ENCODE data around the gene RNF112. TPM values are rescaled to one million over a fixed set of nuclear protein-coding genes. Genes with fewer than 3 reads are reported as not detected.
A peak's percentile ranks its signal among the peaks of the same experiment; 100 is the strongest.

The RNF112 gene
- total and polyA plus RNA-seq, 2 of the 13 experiments (the other 11 are each of a cell fraction or from before 2014, with no cell fraction given), result 0.05 TPM; not detected in 1

DNA sequence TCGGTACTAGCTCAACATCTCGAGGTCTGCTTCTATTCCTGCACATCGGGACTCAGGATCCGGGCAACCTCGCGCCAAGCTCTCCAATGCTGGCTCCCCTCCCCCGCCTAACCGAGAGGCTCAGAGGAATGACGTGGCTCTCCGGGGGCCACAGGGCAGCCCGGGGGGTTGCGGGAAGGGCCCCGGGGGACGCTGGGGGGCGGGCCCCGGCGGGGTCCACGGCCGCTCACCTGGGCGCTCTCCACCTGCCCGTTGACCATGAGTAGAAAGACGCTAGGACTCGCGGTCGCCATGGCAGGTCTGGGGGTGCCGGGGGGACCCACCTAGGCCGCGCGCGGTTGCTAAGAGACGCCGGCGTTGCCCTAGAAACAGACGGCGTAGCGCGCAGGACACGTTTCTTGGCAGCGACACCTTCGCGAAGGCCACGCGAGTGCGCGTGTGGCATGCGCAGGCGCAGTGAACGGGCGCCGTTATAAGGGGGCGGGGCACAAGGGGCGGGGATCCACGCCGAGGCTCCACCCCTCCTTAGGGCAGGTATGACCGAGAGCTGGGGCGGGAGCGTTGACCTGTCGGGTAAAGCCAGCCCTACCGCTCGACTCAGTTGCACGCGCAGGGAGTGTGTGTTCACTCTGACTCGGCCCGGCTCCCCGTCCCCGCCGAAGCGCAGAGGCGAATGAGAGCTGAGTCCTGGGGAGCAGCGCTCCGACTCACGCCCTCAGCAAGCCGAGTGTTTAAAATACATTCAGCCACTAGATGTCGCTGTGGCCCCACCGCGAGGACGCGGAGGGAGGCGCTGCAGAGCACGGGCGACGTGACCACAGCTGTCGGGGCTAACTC lies 48.5 kb upstream of the RNF112 start, which contains the start of gene B9D1 (continued):
- no peak for TF ChIP-seq ZNF781 (CRISPR knock-in tag; IDR thresholded peaks at IDR 0.05; ENCODE audit: borderline replicate concordance, not compliant biosample characterization)
- TF ChIP-seq RBM39 (IDR thresholded peaks at IDR 0.05; ENCODE audit: low read depth, low read length, poor library complexity, severe bottlenecking), result no peak
- TF ChIP-seq, protein P1, sequence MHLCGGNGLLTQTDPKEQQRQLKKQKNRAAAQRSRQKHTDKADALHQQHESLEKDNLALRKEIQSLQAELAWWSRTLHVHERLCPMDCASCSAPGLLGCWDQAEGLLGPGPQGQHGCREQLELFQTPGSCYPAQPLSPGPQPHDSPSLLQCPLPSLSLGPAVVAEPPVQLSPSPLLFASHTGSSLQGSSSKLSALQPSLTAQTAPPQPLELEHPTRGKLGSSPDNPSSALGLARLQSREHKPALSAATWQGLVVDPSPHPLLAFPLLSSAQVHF (CRISPR knock-in tag; IDR thresholded peaks at IDR 0.05), result no peak
- peak; percentile 58 for TF ChIP-seq ZNF556 (CRISPR knock-in tag; IDR thresholded peaks at IDR 0.05; ENCODE audit: borderline replicate concordance)
- TF ChIP-seq ZBTB20 (CRISPR knock-in tag; IDR thresholded peaks at IDR 0.05; ENCODE audit: borderline replicate concordance, low read depth), result no peak
- TF ChIP-seq HHEX (CRISPR knock-in tag; IDR thresholded peaks at IDR 0.05), result no peak
- TF ChIP-seq, protein P2, sequence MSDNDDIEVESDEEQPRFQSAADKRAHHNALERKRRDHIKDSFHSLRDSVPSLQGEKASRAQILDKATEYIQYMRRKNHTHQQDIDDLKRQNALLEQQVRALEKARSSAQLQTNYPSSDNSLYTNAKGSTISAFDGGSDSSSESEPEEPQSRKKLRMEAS (IDR thresholded peaks at IDR 0.05), result peak; percentile 93
- TF ChIP-seq RARA (CRISPR knock-in tag; IDR thresholded peaks at IDR 0.05), result 0 out of 2 replicates have a peak, but pooled peaks have one; percentile 11
- TF ChIP-seq, protein P3, sequence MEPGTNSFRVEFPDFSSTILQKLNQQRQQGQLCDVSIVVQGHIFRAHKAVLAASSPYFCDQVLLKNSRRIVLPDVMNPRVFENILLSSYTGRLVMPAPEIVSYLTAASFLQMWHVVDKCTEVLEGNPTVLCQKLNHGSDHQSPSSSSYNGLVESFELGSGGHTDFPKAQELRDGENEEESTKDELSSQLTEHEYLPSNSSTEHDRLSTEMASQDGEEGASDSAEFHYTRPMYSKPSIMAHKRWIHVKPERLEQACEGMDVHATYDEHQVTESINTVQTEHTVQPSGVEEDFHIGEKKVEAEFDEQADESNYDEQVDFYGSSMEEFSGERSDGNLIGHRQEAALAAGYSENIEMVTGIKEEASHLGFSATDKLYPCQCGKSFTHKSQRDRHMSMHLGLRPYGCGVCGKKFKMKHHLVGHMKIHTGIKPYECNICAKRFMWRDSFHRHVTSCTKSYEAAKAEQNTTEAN (CRISPR knock-in tag; conservative IDR thresholded peaks at IDR 0.05), result 0 out of 2 replicates have a peak, but pooled peaks have one; percentile 62
- 0 out of 2 replicates have a peak, but pooled peaks have one; percentile 43 for TF ChIP-seq ZBTB42 (CRISPR knock-in tag; IDR thresholded peaks at IDR 0.05)
- TF ChIP-seq, protein P4, sequence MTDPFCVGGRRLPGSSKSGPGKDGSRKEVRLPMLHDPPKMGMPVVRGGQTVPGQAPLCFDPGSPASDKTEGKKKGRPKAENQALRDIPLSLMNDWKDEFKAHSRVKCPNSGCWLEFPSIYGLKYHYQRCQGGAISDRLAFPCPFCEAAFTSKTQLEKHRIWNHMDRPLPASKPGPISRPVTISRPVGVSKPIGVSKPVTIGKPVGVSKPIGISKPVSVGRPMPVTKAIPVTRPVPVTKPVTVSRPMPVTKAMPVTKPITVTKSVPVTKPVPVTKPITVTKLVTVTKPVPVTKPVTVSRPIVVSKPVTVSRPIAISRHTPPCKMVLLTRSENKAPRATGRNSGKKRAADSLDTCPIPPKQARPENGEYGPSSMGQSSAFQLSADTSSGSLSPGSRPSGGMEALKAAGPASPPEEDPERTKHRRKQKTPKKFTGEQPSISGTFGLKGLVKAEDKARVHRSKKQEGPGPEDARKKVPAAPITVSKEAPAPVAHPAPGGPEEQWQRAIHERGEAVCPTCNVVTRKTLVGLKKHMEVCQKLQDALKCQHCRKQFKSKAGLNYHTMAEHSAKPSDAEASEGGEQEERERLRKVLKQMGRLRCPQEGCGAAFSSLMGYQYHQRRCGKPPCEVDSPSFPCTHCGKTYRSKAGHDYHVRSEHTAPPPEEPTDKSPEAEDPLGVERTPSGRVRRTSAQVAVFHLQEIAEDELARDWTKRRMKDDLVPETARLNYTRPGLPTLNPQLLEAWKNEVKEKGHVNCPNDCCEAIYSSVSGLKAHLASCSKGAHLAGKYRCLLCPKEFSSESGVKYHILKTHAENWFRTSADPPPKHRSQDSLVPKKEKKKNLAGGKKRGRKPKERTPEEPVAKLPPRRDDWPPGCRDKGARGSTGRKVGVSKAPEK (CRISPR knock-in tag; IDR thresholded peaks at IDR 0.05; ENCODE audit: borderline replicate concordance), result no peak
- TF ChIP-seq, protein P5, sequence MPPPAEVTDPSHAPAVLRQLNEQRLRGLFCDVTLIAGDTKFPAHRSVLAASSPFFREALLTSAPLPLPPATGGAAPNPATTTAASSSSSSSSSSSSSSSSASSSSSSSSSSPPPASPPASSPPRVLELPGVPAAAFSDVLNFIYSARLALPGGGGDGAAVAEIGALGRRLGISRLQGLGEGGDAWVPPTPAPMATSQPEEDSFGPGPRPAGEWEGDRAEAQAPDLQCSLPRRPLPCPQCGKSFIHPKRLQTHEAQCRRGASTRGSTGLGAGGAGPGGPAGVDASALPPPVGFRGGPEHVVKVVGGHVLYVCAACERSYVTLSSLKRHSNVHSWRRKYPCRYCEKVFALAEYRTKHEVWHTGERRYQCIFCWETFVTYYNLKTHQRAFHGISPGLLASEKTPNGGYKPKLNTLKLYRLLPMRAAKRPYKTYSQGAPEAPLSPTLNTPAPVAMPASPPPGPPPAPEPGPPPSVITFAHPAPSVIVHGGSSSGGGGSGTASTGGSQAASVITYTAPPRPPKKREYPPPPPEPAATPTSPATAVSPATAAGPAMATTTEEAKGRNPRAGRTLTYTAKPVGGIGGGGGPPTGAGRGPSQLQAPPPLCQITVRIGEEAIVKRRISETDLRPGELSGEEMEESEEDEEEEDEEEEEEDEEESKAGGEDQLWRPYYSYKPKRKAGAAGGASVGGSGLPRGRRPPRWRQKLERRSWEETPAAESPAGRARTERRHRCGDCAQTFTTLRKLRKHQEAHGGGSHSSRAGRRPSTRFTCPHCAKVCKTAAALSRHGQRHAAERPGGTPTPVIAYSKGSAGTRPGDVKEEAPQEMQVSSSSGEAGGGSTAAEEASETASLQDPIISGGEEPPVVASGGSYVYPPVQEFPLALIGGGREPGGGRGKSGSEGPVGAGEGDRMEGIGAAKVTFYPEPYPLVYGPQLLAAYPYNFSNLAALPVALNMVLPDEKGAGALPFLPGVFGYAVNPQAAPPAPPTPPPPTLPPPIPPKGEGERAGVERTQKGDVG (CRISPR knock-in tag; IDR thresholded peaks at IDR 0.05; ENCODE audit: borderline replicate concordance), result no peak
- 0 out of 2 replicates have a peak, but pooled peaks have one; percentile 52 for TF ChIP-seq ZBTB7A (CRISPR knock-in tag; IDR thresholded peaks at IDR 0.05)
- TF ChIP-seq ZNF136 (CRISPR knock-in tag; IDR thresholded peaks at IDR 0.05; ENCODE audit: low read depth), result no peak
- TF ChIP-seq, protein P6, sequence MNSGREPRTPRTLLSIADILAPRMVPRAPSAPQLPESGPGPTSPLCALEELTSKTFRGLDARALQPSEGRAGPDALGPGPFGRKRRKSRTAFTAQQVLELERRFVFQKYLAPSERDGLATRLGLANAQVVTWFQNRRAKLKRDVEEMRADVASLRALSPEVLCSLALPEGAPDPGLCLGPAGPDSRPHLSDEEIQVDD (CRISPR knock-in tag; IDR thresholded peaks at IDR 0.05; ENCODE audit: borderline replicate concordance), result no peak
- TF ChIP-seq ZC3H4 (CRISPR knock-in tag; IDR thresholded peaks at IDR 0.05; ENCODE audit: borderline replicate concordance), result no peak
- TF ChIP-seq ZNF788 (CRISPR knock-in tag; IDR thresholded peaks at IDR 0.05; ENCODE audit: borderline replicate concordance), result peak; percentile 92; the same call in 1 of the 2 replicates

All from HepG2 (cell line).